ENCODE results near the gene PSMC5.
"Not testable (repeated sequence)": the region's sequence is repeated elsewhere in the genome, so short reads cannot be mapped to it uniquely, and the experiment has no call there.

GRCh38 chr17:63873577-63873976 lies 46.3 kb downstream of the PSMC5 start, which contains the start of gene CSH2:
- not testable (repeated sequence) for TF ChIP-seq CEBPB (IDR thresholded peaks at IDR 0.05); TEAD4 (IDR thresholded peaks at IDR 0.05); EP300 (IDR thresholded peaks at IDR 0.05; ENCODE audit: borderline replicate concordance); CREB1 (IDR thresholded peaks at IDR 0.05; ENCODE audit: low read depth); FOXM1 (IDR thresholded peaks at IDR 0.05; ENCODE audit: borderline replicate concordance, low read depth); MAX (IDR thresholded peaks at IDR 0.05); ZBTB7A (IDR thresholded peaks at IDR 0.05; ENCODE audit: low read depth); TAF1 (IDR thresholded peaks at IDR 0.05; ENCODE audit: low read depth); NFIC (IDR thresholded peaks at IDR 0.05); REST (IDR thresholded peaks at IDR 0.05; ENCODE audit: low read depth)
